Astrocyte (in vitro differentiated cells and primary cell): ENCODE results near the gene LAMB4.

Source experiments
- CTCF ChIP-seq: IDR thresholded peaks from 2 replicates; pipeline ENCODE4 v1.5.1; 2011; ENCODE audit warnings: low read depth, mild to moderate bottlenecking, inconsistent platforms, low read length, moderate library complexity; ENCODE audit not compliant: insufficient read depth
- EZH2 ChIP-seq: IDR thresholded peaks from 2 replicates; pipeline ENCODE4 v1.6.1; 2012; ENCODE audit warnings: mild to moderate bottlenecking, low read length, inconsistent platforms; ENCODE audit not compliant: insufficient read depth

GRCh38 chr7:108091461-108091831 lies 38.7 kb downstream of the LAMB4 start:
- TF ChIP-seq CTCF, result no peak
- TF ChIP-seq EZH2, result no peak
